B cell (primary cell): Measurements from ENCODE around the gene FRMD4A.

Experiments
- CTCF ChIP-seq: fragments of 200-600 bp; IDR thresholded peaks from one replicate; pipeline ENCODE4 v1.8.0; 2022; ENCODE audit warnings: antibody characterized with exemption, mild to moderate bottlenecking
- EZH2 ChIP-seq: IDR thresholded peaks from 2 replicates; pipeline ENCODE4 v1.6.1; 2012; ENCODE audit warnings: borderline replicate concordance, low read depth, mild to moderate bottlenecking, moderate library complexity, low read length; ENCODE audit not compliant: insufficient read depth, poor library complexity, severe bottlenecking

GRCh38 chr10:14349081-14349480 lies 18.4 kb upstream of the FRMD4A start:
- TF ChIP-seq CTCF (no peak), EZH2 (no peak)
